HG03469 (cell line): ENCODE results near the gene ABCG8.
"Not testable (repeated sequence)": the region's sequence is repeated elsewhere in the genome, so short reads cannot be mapped to it uniquely, and the experiment has no call there.

Source experiments
- ATAC-seq: cut with Tn5 transposase; IDR thresholded peaks from one replicate; pipeline ENCODE4 v1.9.1; 2021; ENCODE audit warnings: mild to moderate bottlenecking, moderate library complexity, moderate number of reproducible peaks; ENCODE audit not compliant: unreplicated experiment

Gene ABCG8

DNA sequence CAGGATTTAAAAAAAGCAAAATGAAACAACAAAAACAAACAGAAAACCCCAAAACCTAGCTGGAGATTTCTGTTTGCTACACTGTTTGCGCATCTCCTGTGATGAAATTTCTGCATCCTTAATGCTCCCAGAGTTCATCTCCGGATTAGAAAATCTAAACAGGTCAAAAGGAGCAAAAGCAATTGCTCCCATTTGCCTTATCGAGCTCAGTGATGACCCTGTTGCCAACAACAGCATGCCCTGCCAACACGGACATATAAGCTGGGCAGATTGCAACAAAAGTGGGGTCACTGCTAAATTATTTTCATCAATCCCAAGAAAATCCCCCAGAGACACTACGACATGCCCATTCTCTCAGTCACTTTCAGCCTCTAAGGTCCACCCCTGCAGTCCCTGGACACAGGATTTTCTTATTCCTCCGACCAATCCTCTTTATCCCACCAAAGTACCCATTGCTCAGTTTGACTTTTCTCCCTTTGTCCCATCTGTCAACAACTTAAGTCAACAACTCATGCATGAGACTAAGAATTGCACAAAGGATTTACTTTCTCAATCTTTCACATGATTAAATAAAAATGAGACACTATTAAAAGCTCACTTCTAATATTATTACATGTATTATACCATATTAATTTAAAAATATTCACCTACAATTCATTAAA lies 67.8 kb downstream of the ABCG8 start:
- ATAC-seq: no peak

DNA sequence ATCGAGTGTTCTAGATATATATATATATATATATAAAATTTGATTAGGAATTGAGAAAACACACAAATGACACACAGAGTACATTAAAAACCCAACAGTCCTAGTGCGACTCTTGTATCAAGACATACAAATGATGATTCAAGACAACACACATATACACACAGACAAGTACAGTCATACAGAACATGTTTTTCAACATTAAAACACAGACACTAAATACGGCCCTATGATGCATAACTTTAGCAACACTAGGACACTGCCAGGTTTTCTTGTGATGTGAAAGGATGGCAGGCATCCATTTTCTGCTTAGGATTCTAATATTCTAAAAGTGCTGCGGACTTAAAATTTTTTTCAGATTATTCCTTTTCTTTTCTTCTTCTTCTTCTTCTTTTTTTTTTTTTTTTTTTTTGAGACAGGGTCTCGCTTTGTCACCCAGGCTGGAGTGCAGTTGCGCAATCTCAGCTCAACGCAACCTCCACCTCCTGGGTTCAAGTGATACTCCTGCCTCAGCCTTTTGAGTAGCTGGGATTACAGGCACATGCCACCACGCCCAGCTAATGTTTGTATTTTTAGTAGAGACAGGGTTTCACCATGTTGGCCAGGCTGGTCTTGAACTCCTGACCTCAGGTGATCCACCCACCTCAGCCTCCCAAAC lies 72.5 kb downstream of the ABCG8 start:
- ATAC-seq: not testable (repeated sequence)

DNA sequence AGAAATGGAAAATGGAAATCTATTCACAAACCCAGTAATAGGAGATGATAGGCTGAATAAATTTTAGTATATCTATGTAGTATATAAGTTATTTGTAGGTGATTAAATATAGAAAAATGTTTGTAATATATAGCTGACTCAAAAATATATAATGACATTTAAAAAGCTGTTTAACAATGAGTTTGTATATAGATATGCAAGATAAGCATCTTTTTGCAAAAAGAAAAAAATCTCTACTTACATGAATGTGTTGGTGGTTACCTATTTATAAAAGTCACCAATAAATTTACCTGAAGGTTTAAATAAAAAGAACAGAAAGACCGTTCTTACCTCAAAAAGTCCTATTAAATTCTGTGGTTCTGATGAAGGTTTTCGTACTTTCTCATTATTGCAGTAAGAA lies 85.7 kb downstream of the ABCG8 start:
- ATAC-seq: no peak

DNA sequence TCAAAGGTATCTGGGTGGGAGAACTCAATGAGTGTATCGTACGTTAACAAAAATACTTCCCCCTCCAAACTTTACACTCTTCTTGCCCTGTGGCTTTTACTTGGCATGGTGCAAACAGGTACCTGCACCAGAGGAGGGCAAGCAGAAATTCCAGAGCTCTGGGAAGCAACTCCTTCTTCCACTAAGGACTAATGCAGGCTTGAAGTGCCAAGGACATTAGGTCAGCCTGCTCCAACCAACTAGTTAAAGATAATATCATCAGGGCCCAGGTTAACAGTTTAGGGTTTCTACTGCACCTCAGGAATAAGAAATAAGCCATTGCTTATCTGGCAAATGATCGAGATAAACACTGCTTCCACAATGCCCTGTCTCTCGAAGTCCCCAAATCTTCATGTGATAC lies 86.7 kb downstream of the ABCG8 start:
- ATAC-seq: no peak

DNA sequence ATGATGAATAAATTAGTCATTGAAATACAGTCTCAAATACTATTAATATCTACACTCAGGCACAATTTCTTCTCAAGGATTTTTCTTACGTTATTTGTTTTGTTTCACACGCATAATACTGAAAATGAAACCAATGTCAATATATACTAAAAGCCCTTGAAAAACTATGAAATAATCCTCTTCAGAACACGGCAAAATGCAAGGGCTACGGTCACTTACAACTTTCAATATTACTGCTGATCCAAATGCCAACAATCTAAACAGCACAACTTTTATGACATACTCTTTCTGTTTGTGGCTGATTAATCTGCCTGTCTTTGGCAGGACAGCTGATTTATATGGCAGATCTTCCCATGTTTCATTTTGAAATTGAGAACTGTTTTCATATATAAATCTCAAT lies 88.7 kb downstream of the ABCG8 start:
- ATAC-seq: no peak

DNA sequence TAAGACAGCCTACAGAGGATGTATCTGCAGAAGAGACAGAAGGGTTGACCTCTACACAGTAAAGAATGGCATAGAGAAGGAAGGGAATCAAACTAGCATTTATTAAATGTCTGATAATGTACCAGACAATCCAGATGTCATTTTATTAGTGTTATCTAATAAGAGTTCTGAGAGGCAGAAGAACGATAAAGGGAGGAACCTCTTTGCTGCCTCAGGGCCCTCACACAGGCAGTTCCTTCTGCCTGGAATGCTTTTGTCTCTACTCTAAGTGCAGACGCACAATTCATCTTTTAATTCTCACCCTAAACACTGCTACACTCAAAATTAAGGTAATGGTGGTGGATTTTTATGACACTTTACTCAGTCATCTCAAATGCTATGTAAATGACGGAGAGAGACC lies 92.5 kb downstream of the ABCG8 start:
- ATAC-seq: no peak
